H1 (cell line): ENCODE measurements around the gene TXK. TPM values are rescaled to one million over a fixed set of nuclear protein-coding genes. Genes with fewer than 3 reads are reported as not detected.
"Not testable (repeated sequence)": the region's sequence is repeated elsewhere in the genome, so short reads cannot be mapped to it uniquely, and the experiment has no call there.

ENCODE experiments used
- CTCF ChIA-PET: fragments of 300-600 bp; sonication (Branson Sonifier 250); formaldehyde crosslinking; loops from one replicate; lab custom pipeline; 2021; ENCODE audit not compliant: partially characterized antibody; lab: Charles Lee
- POLR2A ChIA-PET: fragments of 300-600 bp; sonication (Branson Sonifier 250); formaldehyde crosslinking; loops from one replicate; lab custom pipeline; 2021; ENCODE audit warnings: inconsistent platforms; ENCODE audit not compliant: partially characterized antibody; lab: Charles Lee
- DNase-seq, 2 experiments: peaks; one replicate each; pipeline versions ENCODE4 v3.0.0 to v3.0.0-alpha.2; 2010 to 2022; ENCODE audit warnings: low spot score in 2 of 2, low read depth in 1 of 2, mixed read lengths in 1 of 2
- FAIRE-seq: peaks from 2 replicates; lab custom pipeline; 2011; peaks lifted over from hg19 to GRCh38; lab: Jason Lieb, UNC
- H2AFZ ChIP-seq: 2 replicates; pipeline ENCODE4 v1.8.1; 2012; ENCODE audit warnings: low read length, inconsistent platforms
- H2AK5ac ChIP-seq: 2 replicates; pipeline ENCODE4 v1.6.1; 2013; ENCODE audit warnings: low read depth, low read length
- H2BK120ac ChIP-seq: replicated peaks from 2 replicates; pipeline ENCODE3; 2013; ENCODE audit warnings: low read depth, low read length, inconsistent platforms
- H2BK12ac ChIP-seq: 2 replicates; pipeline ENCODE4 v1.6.1; 2013; ENCODE audit warnings: low read depth, low read length
- H2BK15ac ChIP-seq: 2 replicates; pipeline ENCODE4 v1.6.1; 2013; ENCODE audit warnings: low read length
- H2BK20ac ChIP-seq: 2 replicates; pipeline ENCODE4 v1.6.1; 2013; ENCODE audit warnings: low read length
- H2BK5ac ChIP-seq: 2 replicates; pipeline ENCODE4 v1.6.1; 2013; ENCODE audit warnings: low read depth, low read length
- H3K14ac ChIP-seq: 2 replicates; pipeline ENCODE4 v1.6.1; 2013; ENCODE audit warnings: inconsistent platforms; ENCODE audit not compliant: insufficient read length
- H3K18ac ChIP-seq: 2 replicates; pipeline ENCODE4 v1.6.1; 2013; ENCODE audit warnings: low read length; ENCODE audit errors: extremely low read depth
- H3K23ac ChIP-seq: 2 replicates; pipeline ENCODE4 v1.6.1; 2013; ENCODE audit warnings: inconsistent platforms; ENCODE audit not compliant: insufficient read length
- H3K23me2 ChIP-seq: 2 replicates; pipeline ENCODE4 v1.6.1; 2013; ENCODE audit warnings: low read depth, low read length
- H3K27ac ChIP-seq: 2 replicates; pipeline ENCODE4 v1.6.1; 2011; ENCODE audit warnings: low read depth, low read length, inconsistent platforms
- H3K27me3 ChIP-seq, 4 experiments: replicated peaks in 1 of 4; 1 replicate in 1 of 4; 2 replicates in 3 of 4; pipeline versions ENCODE4 v1.6.1 to v1.8.1; 2011 to 2013; ENCODE audit warnings: low read length in 3 of 4, mild to moderate bottlenecking in 3 of 4, inconsistent platforms in 2 of 4, mixed read lengths in 2 of 4, moderate library complexity in 1 of 4; ENCODE audit not compliant: control insufficient read depth in 3 of 4, insufficient read depth in 3 of 4; ENCODE audit errors: extremely low read depth in 1 of 4
- H3K36me3 ChIP-seq, 4 experiments: 2 replicates each; pipeline versions ENCODE4 v1.6.1 to v1.8.1; 2011 to 2013; ENCODE audit warnings: mild to moderate bottlenecking in 4 of 4, low read length in 3 of 4, moderate library complexity in 2 of 4, control low read depth in 1 of 4, inconsistent platforms in 1 of 4; ENCODE audit not compliant: insufficient read depth in 4 of 4, control insufficient read depth in 2 of 4
- H3K4ac ChIP-seq: replicated peaks from 2 replicates; pipeline ENCODE3; 2013; ENCODE audit warnings: low read length, low read depth, mixed read lengths, inconsistent platforms; ENCODE audit not compliant: insufficient read length
- H3K4me1 ChIP-seq, 4 experiments: replicated peaks in 1 of 4; 1 replicate in 1 of 4; 2 replicates in 3 of 4; pipeline versions ENCODE4 v1.6.1 to v1.8.1; 2011 to 2013; ENCODE audit warnings: low read length in 3 of 4, inconsistent platforms in 2 of 4, mixed read lengths in 1 of 4; ENCODE audit not compliant: insufficient read depth in 4 of 4, control insufficient read depth in 3 of 4
- H3K4me2 ChIP-seq, 2 experiments: 2 replicates each; pipeline versions ENCODE4 v1.6.1 to v1.8.1; 2011 to 2013; ENCODE audit warnings: low read depth in 2 of 2, low read length in 2 of 2, control low read depth in 1 of 2, inconsistent platforms in 1 of 2, mild to moderate bottlenecking in 1 of 2; ENCODE audit not compliant: insufficient read depth in 1 of 2
- H3K4me3 ChIP-seq, 4 experiments: fragments of 200-600, 300-600 bp in 1 of 4; sonication (generic), shearing (Covaris generic), sonication (Bioruptor Twin) in 1 of 4; 2 replicates each; pipeline versions ENCODE4 v1.5.1 to v1.8.1; 2011 to 2016; ENCODE audit warnings: low read length in 4 of 4, low read depth in 3 of 4, control low read depth in 2 of 4, inconsistent platforms in 2 of 4, mild to moderate bottlenecking in 2 of 4, mixed read lengths in 1 of 4, moderate library complexity in 1 of 4; ENCODE audit not compliant: insufficient read depth in 2 of 4; ENCODE audit errors: extremely low read depth in 1 of 4
- H3K56ac ChIP-seq: replicated peaks from 2 replicates; pipeline ENCODE3; 2013; ENCODE audit warnings: low read depth, mild to moderate bottlenecking, mixed read lengths, low read length, inconsistent platforms; ENCODE audit not compliant: insufficient read length
- H3K79me1 ChIP-seq: 2 replicates; pipeline ENCODE4 v1.6.1; 2013; ENCODE audit warnings: low read depth, low read length, control low read depth
- H3K79me2 ChIP-seq, 2 experiments: 2 replicates each; pipeline versions ENCODE4 v1.6.1 to v1.8.1; 2012 to 2013; ENCODE audit warnings: low read length in 2 of 2, mild to moderate bottlenecking in 2 of 2, inconsistent platforms in 1 of 2; ENCODE audit not compliant: insufficient read depth in 2 of 2, control insufficient read depth in 1 of 2
- H3K9ac ChIP-seq, 4 experiments: replicated peaks in 1 of 4; 1 replicate in 1 of 4; 2 replicates in 3 of 4; pipeline versions ENCODE4 v1.6.1 to v1.8.1; 2011 to 2013; ENCODE audit warnings: low read depth in 3 of 4, low read length in 3 of 4, control low read depth in 2 of 4, mild to moderate bottlenecking in 2 of 4, moderate library complexity in 2 of 4, inconsistent platforms in 1 of 4; ENCODE audit errors: extremely low read depth in 1 of 4
- H3K9me3 ChIP-seq, 2 experiments: 2 replicates each; pipeline versions ENCODE4 v1.6.1 to v1.8.1; 2012 to 2013; ENCODE audit warnings: mild to moderate bottlenecking in 2 of 2, moderate library complexity in 2 of 2, control low read depth in 1 of 2, inconsistent platforms in 1 of 2, low read depth in 1 of 2, low read length in 1 of 2, mixed read lengths in 1 of 2; ENCODE audit not compliant: insufficient read depth in 2 of 2
- H4K20me1 ChIP-seq, 2 experiments: replicated peaks in 1 of 2; 2 replicates each; pipeline versions ENCODE3 to v1.8.1; 2011 to 2013; ENCODE audit warnings: inconsistent platforms in 2 of 2, low read length in 2 of 2, mild to moderate bottlenecking in 1 of 2; ENCODE audit not compliant: insufficient read depth in 2 of 2, control insufficient read depth in 1 of 2
- H4K5ac ChIP-seq: 2 replicates; pipeline ENCODE4 v1.6.1; 2013; ENCODE audit warnings: low read length, low read depth, mixed read lengths, inconsistent platforms; ENCODE audit not compliant: insufficient read length
- H4K8ac ChIP-seq: 2 replicates; pipeline ENCODE4 v1.8.0; 2013; ENCODE audit warnings: mild to moderate bottlenecking, moderate library complexity, low read length, inconsistent platforms; ENCODE audit not compliant: insufficient read depth; ENCODE audit errors: extremely low read depth
- H4K91ac ChIP-seq: replicated peaks from 2 replicates; pipeline ENCODE3; 2013; ENCODE audit warnings: low read length, mixed read lengths, inconsistent platforms; ENCODE audit not compliant: insufficient read length
- WGBS, 2 experiments: shearing (Covaris generic) in 1 of 2; methylation state at CpG; one replicate each; pipeline versions ENCODE4 v1.1.6 to v1.1.7; 2013 to 2015; ENCODE audit warnings: low lambda C conversion rate in 2 of 2, mixed read lengths in 2 of 2, inconsistent platforms in 1 of 2, low coverage in 1 of 2, missing lambda C conversion rate in 1 of 2; ENCODE audit not compliant: insufficient replicate concordance in 2 of 2, insufficient coverage in 1 of 2, insufficient read length in 1 of 2; ENCODE audit errors: extremely low coverage in 1 of 2, missing lambda C conversion rate in 1 of 2; 5-methylcytosine and 5-hydroxymethylcytosine counted together
- polyA plus RNA-seq, 7 experiments: library from polyadenylated mRNA; depleted of rRNA in 3 of 7; stranded (reverse) in 5 of 7; unstranded in 2 of 7; fragments of >200 nt in 5 of 7; fragments of 200-250 nt in 2 of 7; gene quantifications; 1 replicate in 5 of 7; 2 replicates in 1 of 7; 4 replicates in 1 of 7; pipeline versions ENCODE4 v1.2.1 to v1.2.3, GENCODE V29; 2011 to 2013; ENCODE audit warnings: missing spikeins in 2 of 7, mixed read lengths in 2 of 7
- total RNA-seq: library from RNA; stranded (reverse); fragmentation: NEBNext Ultra II Directional; extraction: Animal tissue kit (Norgen Biotek cat#: 25700); gene quantifications from 2 replicates; pipeline ENCODE4 v1.2.1, GENCODE V29; 2021

TXK gene
- total and polyA plus RNA-seq, 2 of the 8 experiments (the other 6 are each of a cell fraction or from before 2014, with no cell fraction given): not detected

GRCh38 chr4:48164561-48164960, 30.5 kb upstream of the TXK start:
- H4K91ac ChIP-seq, H3K4ac ChIP-seq, H3K9me3 ChIP-seq, H3K18ac ChIP-seq, H2BK5ac ChIP-seq, H3K79me2 ChIP-seq, DNase-seq, H2AFZ ChIP-seq, H4K20me1 ChIP-seq, H4K5ac ChIP-seq, H3K36me3 ChIP-seq, H3K9ac ChIP-seq, H3K27me3 ChIP-seq, H3K4me3 ChIP-seq, POLR2A ChIA-PET, H2BK12ac ChIP-seq, H2BK20ac ChIP-seq, FAIRE-seq, H3K23me2 ChIP-seq, H3K4me1 ChIP-seq, H3K56ac ChIP-seq, H3K23ac ChIP-seq, H3K14ac ChIP-seq, H3K4me2 ChIP-seq, H4K8ac ChIP-seq, H3K27ac ChIP-seq, H2AK5ac ChIP-seq, H2BK15ac ChIP-seq, H3K79me1 ChIP-seq, H2BK120ac ChIP-seq: not testable (repeated sequence)
- CTCF ChIA-PET: interaction anchor here (0.6 to 1.7 kb wide), 2 partner anchors 10 to 572 kb away, joined by 3 to 5 read pairs; no protein-coding TSS in a partner anchor
- 95% methylated on average over 9 of the region's 9 CpGs; no CpG with 5 or more reads in 1 of the 2 experiments for WGBS, 2 experiments
